GM12891 (cell line): ENCODE data around the gene WT1.

Experiments used
- POLR2A ChIP-seq: IDR thresholded peaks from 2 replicates; pipeline ENCODE4 v1.6.1; 2011; ENCODE audit warnings: low read depth, low read length, control low read depth
- POLR2AphosphoS5 ChIP-seq: IDR thresholded peaks from 2 replicates; pipeline ENCODE4 v1.6.1; 2011; ENCODE audit warnings: low read depth, low read length, control low read depth
- TAF1 ChIP-seq: IDR thresholded peaks from 2 replicates; pipeline ENCODE4 v1.6.1; 2011; ENCODE audit warnings: low read depth, low read length, control low read depth

DNA sequence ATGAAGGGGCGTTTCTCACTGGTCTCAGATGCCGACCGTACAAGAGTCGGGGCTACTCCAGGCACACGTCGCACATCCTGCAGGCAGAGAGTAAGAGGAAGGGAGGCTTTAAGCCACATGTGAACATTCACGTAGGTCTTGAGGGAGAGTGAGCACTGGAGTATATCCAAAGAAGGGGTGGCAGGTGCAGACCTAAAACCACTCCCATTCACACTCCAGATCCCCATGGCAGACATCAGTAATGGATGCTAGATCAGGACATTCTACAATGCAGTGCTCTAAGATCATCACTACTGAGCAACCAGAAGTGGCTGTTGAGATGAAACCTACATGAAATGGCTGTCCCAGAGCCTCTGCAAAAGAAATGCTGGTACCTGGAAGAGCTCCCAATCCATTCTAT, 39.0 kb downstream of the WT1 start:
- no peak for TF ChIP-seq POLR2A
- no peak for TF ChIP-seq TAF1
- no peak for TF ChIP-seq POLR2AphosphoS5
